ENCODE data around the gene ACTR3C.
"Not testable (repeated sequence)": the region's sequence is repeated elsewhere in the genome, so short reads cannot be mapped to it uniquely, and the experiment has no call there.

The ACTR3C gene

GRCh38 chr7:150312649-150313366, 10.5 kb downstream of the ACTR3C start:
- peak; percentile 62 for DNase-seq (ENCODE audit: low read depth)

- DNase-seq (ENCODE audit: low read depth) = peak; percentile 21
Observed at GRCh38 chr7:150311711-150312110, 11.6 kb downstream of the ACTR3C start.

- no peak for DNase-seq (ENCODE audit: low read depth)
Observed at GRCh38 chr7:150311146-150311545, 12.2 kb downstream of the ACTR3C start.

- no peak for DNase-seq (ENCODE audit: low read depth)
Observed at GRCh38 chr7:150308575-150308974, 14.8 kb downstream of the ACTR3C start.

GRCh38 chr7:150307904-150308303, 15.4 kb downstream of the ACTR3C start:
- DNase-seq (ENCODE audit: low read depth) = no peak

- no peak for DNase-seq (ENCODE audit: low read depth)
Observed at GRCh38 chr7:150307129-150307528, 16.2 kb downstream of the ACTR3C start.

- DNase-seq (ENCODE audit: low read depth) = not testable (repeated sequence)
Observed at GRCh38 chr7:150306377-150306776, 17.0 kb downstream of the ACTR3C start.

GRCh38 chr7:150305903-150306284, 17.5 kb downstream of the ACTR3C start:
- DNase-seq (ENCODE audit: low read depth) = not testable (repeated sequence)

- DNase-seq (ENCODE audit: low read depth) = not testable (repeated sequence)
Observed at GRCh38 chr7:150305259-150305902, 18.0 kb downstream of the ACTR3C start.

GRCh38 chr7:150304499-150305258, 18.7 kb downstream of the ACTR3C start:
- peak; percentile 26 for DNase-seq (ENCODE audit: low read depth)

- DNase-seq (ENCODE audit: low read depth) = peak; percentile 70
Observed at GRCh38 chr7:150302908-150303310, 20.4 kb downstream of the ACTR3C start.

- DNase-seq (ENCODE audit: low read depth) = not testable (repeated sequence)
Observed at GRCh38 chr7:150297978-150298377, 25.4 kb downstream of the ACTR3C start.

- DNase-seq (ENCODE audit: low read depth) = not testable (repeated sequence)
Observed at GRCh38 chr7:150296802-150297201, 26.5 kb downstream of the ACTR3C start.

- DNase-seq (ENCODE audit: low read depth) = not testable (repeated sequence)
Observed at GRCh38 chr7:150295614-150296013, 27.7 kb downstream of the ACTR3C start.

- not testable (repeated sequence) for DNase-seq (ENCODE audit: low read depth)
Observed at GRCh38 chr7:150295027-150295426, 28.3 kb downstream of the ACTR3C start.

- not testable (repeated sequence) for DNase-seq (ENCODE audit: low read depth)
Observed at GRCh38 chr7:150290317-150290716, 33.0 kb downstream of the ACTR3C start.

- DNase-seq (ENCODE audit: low read depth) = not testable (repeated sequence)
Observed at GRCh38 chr7:150288816-150289215, 34.5 kb downstream of the ACTR3C start.

GRCh38 chr7:150287815-150288214, 35.5 kb downstream of the ACTR3C start:
- DNase-seq (ENCODE audit: low read depth) = not testable (repeated sequence)

GRCh38 chr7:150285849-150286754, 37.2 kb downstream of the ACTR3C start:
- DNase-seq (ENCODE audit: low read depth) = peak; percentile 5

- not testable (repeated sequence) for DNase-seq (ENCODE audit: low read depth)
Observed at GRCh38 chr7:150283608-150284007, 39.7 kb downstream of the ACTR3C start.

- DNase-seq (ENCODE audit: low read depth) = not testable (repeated sequence)
Observed at GRCh38 chr7:150283111-150283510, 40.2 kb downstream of the ACTR3C start.

Measured in amniotic epithelial cell (primary cell).